ENCODE measurements around the gene ZNF609.

- TF ChIP-seq CTCF (IDR thresholded peaks at IDR 0.05) (no peak), RFX5 (IDR thresholded peaks at IDR 0.05) (no peak)
These were observed 259.8 kb downstream of the ZNF609 start for GRCh38 chr15:64720188-64720587.

Measured in A549 (cell line).